Stimulated activated CD4-positive, alpha-beta T cell treated with anti-CD3 and anti-CD28 coated beads, Interleukin-12 subunit alpha, Interleukin-12 subunit beta, amount 100 ng/mL, for 4 hours (primary cell): ENCODE measurements around the gene COTL1.
"Not testable (repeated sequence)": the region's sequence is repeated elsewhere in the genome, so short reads cannot be mapped to it uniquely, and the experiment has no call there.

Source experiments
- DNase-seq: peaks from one replicate; pipeline ENCODE4 v3.0.0-alpha.2; 2020

COTL1 gene

GRCh38 chr16:84524941-84525581 is 92.8 kb downstream of the COTL1 start:
- not testable (repeated sequence) for DNase-seq

GRCh38 chr16:84524346-84524920 is 93.4 kb downstream of the COTL1 start:
- DNase-seq: no peak

GRCh38 chr16:84521497-84521770 is 96.4 kb downstream of the COTL1 start:
- DNase-seq: no peak

GRCh38 chr16:84520725-84521496 is 97.0 kb downstream of the COTL1 start:
- DNase-seq: no peak

- no peak for DNase-seq
Observed at GRCh38 chr16:84519855-84520254, 98.0 kb downstream of the COTL1 start.

GRCh38 chr16:84518804-84519341 is 99.0 kb downstream of the COTL1 start:
- no peak for DNase-seq

- DNase-seq: not testable (repeated sequence)
Observed at GRCh38 chr16:84518220-84518619, 99.7 kb downstream of the COTL1 start.

GRCh38 chr16:84517366-84517765 is 100.5 kb downstream of the COTL1 start:
- DNase-seq: no peak
